WTC11 (cell line): ENCODE results near the gene ARID4B. TPM values are rescaled to one million over a fixed set of nuclear protein-coding genes. Genes with fewer than 3 reads are reported as not detected.

Experiments used
- ATAC-seq: fragments of 200-7000 bp; cut with Tn5 transposase; 2 replicates; pipeline ENCODE4 v1.10.0; 2021; ENCODE audit warnings: mild to moderate bottlenecking, moderate library complexity
- CTCF ChIA-PET: fragments of 300-600 bp; sonication (Branson Sonifier 250); formaldehyde crosslinking; loops from one replicate; lab custom pipeline; 2021; ENCODE audit warnings: antibody characterized with exemption; lab: Charles Lee
- POLR2A ChIA-PET: fragments of 350-600 bp; sonication (Branson Sonifier 250); formaldehyde crosslinking; loops from one replicate; lab custom pipeline; 2021; ENCODE audit warnings: antibody characterized with exemption; lab: Charles Lee
- DNase-seq: peaks from one replicate; pipeline ENCODE4 v3.0.0; 2021; ENCODE audit warnings: low spot score
- H3K27ac Mint-ChIP-seq: 2 replicates; pipeline ENCODE4 v1.8.0; 2021; ENCODE audit warnings: mixed read lengths
- H3K27me3 Mint-ChIP-seq: 2 replicates; pipeline ENCODE4 v1.8.0; 2021; ENCODE audit warnings: low read depth, mild to moderate bottlenecking, moderate library complexity, mixed read lengths
- H3K36me3 Mint-ChIP-seq: 2 replicates; pipeline ENCODE4 v1.8.0; 2021; ENCODE audit warnings: mixed read lengths
- H3K4me1 Mint-ChIP-seq: 2 replicates; pipeline ENCODE4 v1.8.0; 2022; ENCODE audit warnings: mixed read lengths
- H3K4me3 Mint-ChIP-seq: 2 replicates; pipeline ENCODE4 v1.8.0; 2021; ENCODE audit warnings: mild to moderate bottlenecking, moderate library complexity, mixed read lengths
- H3K9me3 Mint-ChIP-seq: 2 replicates; pipeline ENCODE4 v1.8.0; 2021; ENCODE audit warnings: mixed read lengths
- ATF1 ChIP-seq: sonication (generic); formaldehyde crosslinking; IDR thresholded peaks from 2 replicates; pipeline ENCODE4 v1.8.1; 2023; ENCODE audit warnings: mild to moderate bottlenecking, moderate library complexity, missing genetic modification reagents
- CREM ChIP-seq: sonication (generic); formaldehyde crosslinking; IDR thresholded peaks from 2 replicates; pipeline ENCODE4 v1.8.1; 2022; ENCODE audit warnings: mild to moderate bottlenecking, missing genetic modification reagents, moderate library complexity
- EMX1 ChIP-seq: fragments of 250-450 bp; sonication (Bioruptor Pico); IDR thresholded peaks from 2 replicates; pipeline ENCODE4 v1.8.0; 2021; ENCODE audit warnings: mild to moderate bottlenecking
- ESRRA ChIP-seq: sonication (generic); formaldehyde crosslinking; IDR thresholded peaks from 2 replicates; pipeline ENCODE4 v1.8.1; 2022; ENCODE audit warnings: mild to moderate bottlenecking, missing genetic modification reagents, borderline replicate concordance
- ETV6 ChIP-seq: sonication (generic); formaldehyde crosslinking; IDR thresholded peaks from 2 replicates; pipeline ENCODE4 v1.8.1; 2022; ENCODE audit warnings: mild to moderate bottlenecking, missing genetic modification reagents
- HMGA2 ChIP-seq: fragments of 250-450 bp; sonication (Bioruptor Pico); IDR thresholded peaks from 2 replicates; pipeline ENCODE4 v1.4.0; 2021; ENCODE audit warnings: mild to moderate bottlenecking, moderate library complexity
- IRF2 ChIP-seq: sonication (generic); formaldehyde crosslinking; IDR thresholded peaks from 2 replicates; pipeline ENCODE4 v1.8.0; 2022; ENCODE audit warnings: low read depth, missing genetic modification reagents, borderline replicate concordance
- JUN ChIP-seq: sonication (generic); formaldehyde crosslinking; IDR thresholded peaks from 2 replicates; pipeline ENCODE4 v1.8.0; 2023; ENCODE audit warnings: mild to moderate bottlenecking, missing genetic modification reagents
- KAT7 ChIP-seq: sonication (generic); formaldehyde crosslinking; IDR thresholded peaks from 2 replicates; pipeline ENCODE4 v1.8.1; 2023; ENCODE audit warnings: missing genetic modification reagents, mild to moderate bottlenecking, borderline replicate concordance
- NFATC4 ChIP-seq: fragments of 250-450 bp; sonication (Bioruptor Pico); IDR thresholded peaks from 2 replicates; pipeline ENCODE4 v1.9.0; 2021; ENCODE audit warnings: mild to moderate bottlenecking
- NFE2L1 ChIP-seq: sonication (generic); formaldehyde crosslinking; IDR thresholded peaks from 2 replicates; pipeline ENCODE4 v1.8.1; 2023; ENCODE audit warnings: missing genetic modification reagents
- NFYB ChIP-seq: sonication (generic); formaldehyde crosslinking; conservative IDR thresholded peaks from 2 replicates; pipeline ENCODE4 v1.8.0; 2022; ENCODE audit warnings: low read depth, missing genetic modification reagents
- RELA ChIP-seq: sonication (generic); formaldehyde crosslinking; IDR thresholded peaks from 2 replicates; pipeline ENCODE4 v1.8.1; 2022; ENCODE audit warnings: missing genetic modification reagents, mild to moderate bottlenecking, borderline replicate concordance
- TEAD1 ChIP-seq: sonication (generic); formaldehyde crosslinking; IDR thresholded peaks from 2 replicates; pipeline ENCODE4 v1.8.0; 2022; ENCODE audit warnings: mild to moderate bottlenecking, missing genetic modification reagents
- TP53 ChIP-seq: sonication (generic); formaldehyde crosslinking; IDR thresholded peaks from 2 replicates; pipeline ENCODE4 v1.8.1; 2023; ENCODE audit warnings: mild to moderate bottlenecking, missing genetic modification reagents
- ZNF219 ChIP-seq: sonication (generic); formaldehyde crosslinking; IDR thresholded peaks from 2 replicates; pipeline ENCODE4 v1.8.0; 2023; ENCODE audit warnings: missing genetic modification reagents, mild to moderate bottlenecking, borderline replicate concordance
- ZNF317 ChIP-seq: sonication (generic); formaldehyde crosslinking; IDR thresholded peaks from 2 replicates; pipeline ENCODE4 v1.8.1; 2023; ENCODE audit warnings: low read depth, mild to moderate bottlenecking, moderate library complexity, missing genetic modification reagents, borderline replicate concordance
- ZNF423 ChIP-seq: fragments of 250-450 bp; sonication (Bioruptor Pico); IDR thresholded peaks from 2 replicates; pipeline ENCODE4 v2.1.2; 2022; ENCODE audit warnings: mild to moderate bottlenecking, moderate library complexity
- total RNA-seq: library from RNA; stranded (reverse); gene quantifications from 3 replicates; pipeline ENCODE4 v1.2.3, GENCODE V29; 2021
- TF ChIP-seq, protein P1 (sequence below): sonication (generic); formaldehyde crosslinking; IDR thresholded peaks from 2 replicates; pipeline ENCODE4 v1.8.1; 2022; ENCODE audit warnings: mild to moderate bottlenecking, missing genetic modification reagents, moderate library complexity, borderline replicate concordance
- TF ChIP-seq, protein P2 (sequence below): fragments of 250-450 bp; sonication (Bioruptor Pico); IDR thresholded peaks from 2 replicates; pipeline ENCODE4 v2.1.2; 2022; ENCODE audit warnings: mild to moderate bottlenecking, moderate library complexity
- TF ChIP-seq, protein P3 (sequence below): sonication (generic); formaldehyde crosslinking; IDR thresholded peaks from 2 replicates; pipeline ENCODE4 v1.8.1; 2022; ENCODE audit warnings: low read depth, mild to moderate bottlenecking, moderate library complexity, missing genetic modification reagents, borderline replicate concordance
- TF ChIP-seq, protein P4 (sequence below): fragments of 200-600 bp; IDR thresholded peaks from 2 replicates; pipeline ENCODE4 v1.8.0; 2022; ENCODE audit warnings: antibody characterized with exemption
- TF ChIP-seq, protein P5 (sequence below): sonication (generic); formaldehyde crosslinking; IDR thresholded peaks from 2 replicates; pipeline ENCODE4 v1.8.0; 2022; ENCODE audit warnings: mild to moderate bottlenecking, missing genetic modification reagents
- TF ChIP-seq, protein P6 (sequence below): fragments of 250-450 bp; sonication (Bioruptor Pico); IDR thresholded peaks from 2 replicates; pipeline ENCODE4 v1.9.0; 2021; ENCODE audit warnings: moderate library complexity, mild to moderate bottlenecking, inconsistent platforms, borderline replicate concordance
- TF ChIP-seq, protein P7 (sequence below): sonication (generic); formaldehyde crosslinking; IDR thresholded peaks from 2 replicates; pipeline ENCODE4 v1.8.1; 2022; ENCODE audit warnings: missing genetic modification reagents, borderline replicate concordance

The ARID4B gene
- total RNA-seq, 1 experiment from 2014 or later: 35.7 TPM

DNA sequence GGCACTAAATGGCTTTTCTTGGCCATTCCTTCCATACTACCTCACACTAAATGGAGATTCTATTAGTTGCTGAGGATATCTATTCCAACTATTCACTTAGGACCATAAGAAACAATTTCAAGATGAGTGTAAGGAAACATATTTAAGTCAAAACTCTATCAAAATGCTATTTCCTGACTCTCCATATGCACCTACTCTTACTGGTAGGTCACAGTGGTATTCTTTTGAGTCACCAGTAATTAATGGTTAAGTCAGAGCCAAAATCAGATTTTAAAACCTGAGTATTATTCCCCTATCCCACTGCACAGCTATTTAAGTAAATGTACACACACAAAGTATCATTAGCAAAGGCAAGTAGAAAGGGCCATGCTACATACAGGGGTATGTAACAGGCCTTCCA, 50.3 kb downstream of the ARID4B start:
- H3K27ac Mint-ChIP-seq: no peak overlapping the region
- ChIA-PET CTCF (no interaction called here), POLR2A (no interaction called here)
- peaks cover 4% of the 10 kb centered on the region; the same call in 1 of the 2 replicates for H3K9me3 Mint-ChIP-seq
- no peak overlapping the region for H3K4me3 Mint-ChIP-seq
- peaks cover 55% of the 10 kb centered on the region for H3K4me1 Mint-ChIP-seq
- no peaks in the 10 kb centered on the region for H3K36me3 Mint-ChIP-seq
- DNase-seq (no peak), ATAC-seq (no peak)
- no peaks in the 10 kb centered on the region for H3K27me3 Mint-ChIP-seq
- no peak for TF ChIP-seq IRF2 (CRISPR knock-in tag)
- TF ChIP-seq, protein P1, sequence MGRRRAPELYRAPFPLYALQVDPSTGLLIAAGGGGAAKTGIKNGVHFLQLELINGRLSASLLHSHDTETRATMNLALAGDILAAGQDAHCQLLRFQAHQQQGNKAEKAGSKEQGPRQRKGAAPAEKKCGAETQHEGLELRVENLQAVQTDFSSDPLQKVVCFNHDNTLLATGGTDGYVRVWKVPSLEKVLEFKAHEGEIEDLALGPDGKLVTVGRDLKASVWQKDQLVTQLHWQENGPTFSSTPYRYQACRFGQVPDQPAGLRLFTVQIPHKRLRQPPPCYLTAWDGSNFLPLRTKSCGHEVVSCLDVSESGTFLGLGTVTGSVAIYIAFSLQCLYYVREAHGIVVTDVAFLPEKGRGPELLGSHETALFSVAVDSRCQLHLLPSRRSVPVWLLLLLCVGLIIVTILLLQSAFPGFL (CRISPR knock-in tag): no peak
- TF ChIP-seq EMX1 (CRISPR knock-in tag): no peak
- no peak for TF ChIP-seq NFATC4 (CRISPR knock-in tag)
- TF ChIP-seq ZNF423 (CRISPR knock-in tag): no peak
- no peak for TF ChIP-seq ATF1 (CRISPR knock-in tag)
- TF ChIP-seq, protein P2, sequence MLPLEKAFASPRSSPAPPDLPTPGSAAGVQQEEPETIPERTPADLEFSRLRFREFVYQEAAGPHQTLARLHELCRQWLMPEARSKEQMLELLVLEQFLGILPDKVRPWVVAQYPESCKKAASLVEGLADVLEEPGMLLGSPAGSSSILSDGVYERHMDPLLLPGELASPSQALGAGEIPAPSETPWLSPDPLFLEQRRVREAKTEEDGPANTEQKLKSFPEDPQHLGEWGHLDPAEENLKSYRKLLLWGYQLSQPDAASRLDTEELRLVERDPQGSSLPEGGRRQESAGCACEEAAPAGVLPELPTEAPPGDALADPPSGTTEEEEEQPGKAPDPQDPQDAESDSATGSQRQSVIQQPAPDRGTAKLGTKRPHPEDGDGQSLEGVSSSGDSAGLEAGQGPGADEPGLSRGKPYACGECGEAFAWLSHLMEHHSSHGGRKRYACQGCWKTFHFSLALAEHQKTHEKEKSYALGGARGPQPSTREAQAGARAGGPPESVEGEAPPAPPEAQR: no peak
- TF ChIP-seq HMGA2 (CRISPR knock-in tag): no peak
- no peak for TF ChIP-seq TEAD1 (CRISPR knock-in tag)
- no peak for TF ChIP-seq NFE2L1 (CRISPR knock-in tag)
- TF ChIP-seq, protein P3, sequence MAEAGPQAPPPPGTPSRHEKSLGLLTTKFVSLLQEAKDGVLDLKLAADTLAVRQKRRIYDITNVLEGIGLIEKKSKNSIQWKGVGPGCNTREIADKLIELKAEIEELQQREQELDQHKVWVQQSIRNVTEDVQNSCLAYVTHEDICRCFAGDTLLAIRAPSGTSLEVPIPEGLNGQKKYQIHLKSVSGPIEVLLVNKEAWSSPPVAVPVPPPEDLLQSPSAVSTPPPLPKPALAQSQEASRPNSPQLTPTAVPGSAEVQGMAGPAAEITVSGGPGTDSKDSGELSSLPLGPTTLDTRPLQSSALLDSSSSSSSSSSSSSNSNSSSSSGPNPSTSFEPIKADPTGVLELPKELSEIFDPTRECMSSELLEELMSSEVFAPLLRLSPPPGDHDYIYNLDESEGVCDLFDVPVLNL (CRISPR knock-in tag): no peak
- TF ChIP-seq CREM: no peak

DNA sequence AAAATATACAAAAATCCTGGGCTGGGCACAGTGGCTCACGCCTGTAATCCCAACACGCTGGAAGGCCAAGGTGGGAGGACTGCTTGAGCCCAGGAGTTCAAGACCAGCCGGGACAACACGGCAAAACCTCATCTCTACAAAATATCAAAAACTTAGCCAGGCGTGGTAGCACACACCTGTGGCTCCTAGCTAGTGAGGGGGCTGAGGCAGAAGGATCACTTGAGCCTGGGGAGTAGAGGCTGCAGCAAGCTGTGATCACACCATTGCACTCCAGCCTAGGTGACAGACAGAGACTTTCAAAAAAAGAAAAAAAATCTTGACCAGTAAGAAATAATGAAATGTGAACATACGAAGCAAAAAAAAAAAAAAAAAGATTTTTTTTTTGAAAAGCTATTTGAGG, 52.1 kb downstream of the ARID4B start:
- Mint-ChIP-seq H3K27ac (peak overlapping the region; percentile 81), H3K36me3 (no peaks in the 10 kb centered on the region), H3K4me1 (peaks cover 48% of the 10 kb centered on the region), H3K9me3 (peaks cover 4% of the 10 kb centered on the region; the same call in 1 of the 2 replicates), H3K27me3 (no peaks in the 10 kb centered on the region), H3K4me3 (no peak overlapping the region)
- no peak for TF ChIP-seq CREM
- TF ChIP-seq ETV6 (CRISPR knock-in tag): no peak
- TF ChIP-seq, protein P4, sequence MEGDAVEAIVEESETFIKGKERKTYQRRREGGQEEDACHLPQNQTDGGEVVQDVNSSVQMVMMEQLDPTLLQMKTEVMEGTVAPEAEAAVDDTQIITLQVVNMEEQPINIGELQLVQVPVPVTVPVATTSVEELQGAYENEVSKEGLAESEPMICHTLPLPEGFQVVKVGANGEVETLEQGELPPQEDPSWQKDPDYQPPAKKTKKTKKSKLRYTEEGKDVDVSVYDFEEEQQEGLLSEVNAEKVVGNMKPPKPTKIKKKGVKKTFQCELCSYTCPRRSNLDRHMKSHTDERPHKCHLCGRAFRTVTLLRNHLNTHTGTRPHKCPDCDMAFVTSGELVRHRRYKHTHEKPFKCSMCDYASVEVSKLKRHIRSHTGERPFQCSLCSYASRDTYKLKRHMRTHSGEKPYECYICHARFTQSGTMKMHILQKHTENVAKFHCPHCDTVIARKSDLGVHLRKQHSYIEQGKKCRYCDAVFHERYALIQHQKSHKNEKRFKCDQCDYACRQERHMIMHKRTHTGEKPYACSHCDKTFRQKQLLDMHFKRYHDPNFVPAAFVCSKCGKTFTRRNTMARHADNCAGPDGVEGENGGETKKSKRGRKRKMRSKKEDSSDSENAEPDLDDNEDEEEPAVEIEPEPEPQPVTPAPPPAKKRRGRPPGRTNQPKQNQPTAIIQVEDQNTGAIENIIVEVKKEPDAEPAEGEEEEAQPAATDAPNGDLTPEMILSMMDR: no peak
- no peak for TF ChIP-seq RELA (CRISPR knock-in tag)
- TF ChIP-seq ZNF219 (CRISPR knock-in tag): no peak
- TF ChIP-seq JUN (CRISPR knock-in tag): no peak
- TF ChIP-seq NFYB (CRISPR knock-in tag): no peak
- TF ChIP-seq, protein P5, sequence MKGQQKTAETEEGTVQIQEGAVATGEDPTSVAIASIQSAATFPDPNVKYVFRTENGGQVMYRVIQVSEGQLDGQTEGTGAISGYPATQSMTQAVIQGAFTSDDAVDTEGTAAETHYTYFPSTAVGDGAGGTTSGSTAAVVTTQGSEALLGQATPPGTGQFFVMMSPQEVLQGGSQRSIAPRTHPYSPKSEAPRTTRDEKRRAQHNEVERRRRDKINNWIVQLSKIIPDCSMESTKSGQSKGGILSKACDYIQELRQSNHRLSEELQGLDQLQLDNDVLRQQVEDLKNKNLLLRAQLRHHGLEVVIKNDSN (CRISPR knock-in tag): no peak
- TF ChIP-seq NFATC4 (CRISPR knock-in tag): no peak
- TF ChIP-seq, protein P6, sequence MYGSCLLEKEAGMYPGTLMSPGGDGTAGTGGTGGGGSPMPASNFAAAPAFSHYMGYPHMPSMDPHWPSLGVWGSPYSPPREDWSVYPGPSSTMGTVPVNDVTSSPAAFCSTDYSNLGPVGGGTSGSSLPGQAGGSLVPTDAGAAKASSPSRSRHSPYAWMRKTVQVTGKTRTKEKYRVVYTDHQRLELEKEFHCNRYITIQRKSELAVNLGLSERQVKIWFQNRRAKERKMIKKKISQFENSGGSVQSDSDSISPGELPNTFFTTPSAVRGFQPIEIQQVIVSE (CRISPR knock-in tag): no peak
- no peak for TF ChIP-seq KAT7
- no peak for TF ChIP-seq TP53 (CRISPR knock-in tag)
- no peak for TF ChIP-seq ESRRA (CRISPR knock-in tag)
- no peak for TF ChIP-seq NFE2L1 (CRISPR knock-in tag)
- TF ChIP-seq, protein P7, sequence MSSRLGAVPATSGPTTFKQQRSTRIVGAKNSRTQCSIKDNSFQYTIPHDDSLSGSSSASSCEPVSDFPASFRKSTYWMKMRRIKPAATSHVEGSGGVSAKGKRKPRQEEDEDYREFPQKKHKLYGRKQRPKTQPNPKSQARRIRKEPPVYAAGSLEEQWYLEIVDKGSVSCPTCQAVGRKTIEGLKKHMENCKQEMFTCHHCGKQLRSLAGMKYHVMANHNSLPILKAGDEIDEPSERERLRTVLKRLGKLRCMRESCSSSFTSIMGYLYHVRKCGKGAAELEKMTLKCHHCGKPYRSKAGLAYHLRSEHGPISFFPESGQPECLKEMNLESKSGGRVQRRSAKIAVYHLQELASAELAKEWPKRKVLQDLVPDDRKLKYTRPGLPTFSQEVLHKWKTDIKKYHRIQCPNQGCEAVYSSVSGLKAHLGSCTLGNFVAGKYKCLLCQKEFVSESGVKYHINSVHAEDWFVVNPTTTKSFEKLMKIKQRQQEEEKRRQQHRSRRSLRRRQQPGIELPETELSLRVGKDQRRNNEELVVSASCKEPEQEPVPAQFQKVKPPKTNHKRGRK (CRISPR knock-in tag): no peak
- TF ChIP-seq ZNF423 (CRISPR knock-in tag): no peak
- no peak for TF ChIP-seq ZNF317
- no peak for DNase-seq
- ChIA-PET CTCF (interaction anchor here (0.7 to 1.3 kb wide), 4 partner anchors 17 to 1256 kb away, joined by 3 to 5 read pairs (median 4); no protein-coding TSS in a partner anchor), POLR2A (interaction anchor here (0.7 kb wide), 1 partner anchor 157 kb away, joined by 3 read pairs; no protein-coding TSS in a partner anchor)
- ATAC-seq: no peak
